ENCODE measurements around the gene GRAMD1B.

GRCh38 chr11:123521930-123522329, 91.9 kb downstream of the GRAMD1B start:
- TF ChIP-seq CTCF (IDR thresholded peaks at IDR 0.05), result no peak
- no peak for TF ChIP-seq POLR2A (IDR thresholded peaks at IDR 0.05)
